Gastroesophageal sphincter (tissue), 4 donors: ENCODE data around the gene LRRC36. TPM values are rescaled to one million over a fixed set of nuclear protein-coding genes. Genes with fewer than 3 reads are reported as not detected.

ENCODE experiments used
- ATAC-seq: fragments of 150-250 bp; one replicate; pipeline ENCODE4 v1.9.1; 2016; ENCODE audit warnings: mild to moderate bottlenecking, moderate library complexity
- H3K27ac ChIP-seq, 4 donors: fragments of 200-600 bp; sonication (generic) in 3 of 4; 1 replicate in 3 of 4; 2 replicates in 1 of 4; pipeline ENCODE4 v1.5.1; 2016 to 2019
- H3K27me3 ChIP-seq: fragments of 200-600 bp; sonication (generic); one replicate; pipeline ENCODE4 v1.5.1; 2019
- H3K36me3 ChIP-seq, 2 donors: fragments of 200-600 bp; sonication (generic); one replicate each; pipeline ENCODE4 v1.5.1; 2019; ENCODE audit warnings: control low read depth in 1 of 2
- H3K4me1 ChIP-seq, 3 donors: fragments of 200-600 bp; sonication (generic); 1 replicate in 2 of 3; 2 replicates in 1 of 3; pipeline ENCODE4 v1.5.1; 2016 to 2019; ENCODE audit warnings: control low read depth in 2 of 3
- H3K4me3 ChIP-seq, 2 donors: fragments of 200-600 bp; sonication (generic); one replicate each; pipeline ENCODE4 v1.5.1; 2019; ENCODE audit warnings: mild to moderate bottlenecking in 1 of 2, moderate library complexity in 1 of 2
- H3K9me3 ChIP-seq, 3 donors: fragments of 200-600 bp; sonication (generic); one replicate each; pipeline ENCODE4 v1.5.1; 2017 to 2019; ENCODE audit warnings: control low read depth in 2 of 3
- CTCF ChIP-seq, 4 experiments: fragments of 200-600 bp in 2 of 4; fragments of 450-650 bp in 2 of 4; sonication (generic) in 1 of 4; IDR thresholded peaks; one replicate each; pipeline ENCODE4 v1.5.1; 2017 to 2019; ENCODE audit warnings: antibody characterized with exemption in 4 of 4, mild to moderate bottlenecking in 2 of 4, moderate library complexity in 2 of 4
- EP300 ChIP-seq: sonication (generic); formaldehyde crosslinking; IDR thresholded peaks from one replicate; pipeline ENCODE4 v1.6.1; 2017; ENCODE audit warnings: antibody characterized with exemption, mild to moderate bottlenecking
- POLR2A ChIP-seq, 2 donors: fragments of 450-650 bp; IDR thresholded peaks; one replicate each; pipeline ENCODE4 v1.6.1; 2017; ENCODE audit warnings: antibody characterized with exemption in 2 of 2, mild to moderate bottlenecking in 2 of 2, moderate library complexity in 1 of 2
- POLR2AphosphoS5 ChIP-seq: sonication (generic); formaldehyde crosslinking; IDR thresholded peaks from one replicate; pipeline ENCODE4 v1.6.1; 2017; ENCODE audit warnings: antibody characterized with exemption
- WGBS, 2 donors: methylation state at CpG; one replicate each; pipeline ENCODE4 v1.1.5; 2018; ENCODE audit warnings: low coverage in 1 of 2; 5-methylcytosine and 5-hydroxymethylcytosine counted together
- total RNA-seq, 4 donors: library from RNA; depleted of rRNA; stranded (reverse); fragments of >200 nt; gene quantifications; one replicate each; pipeline ENCODE4 v1.1.0, GENCODE V29; 2016

Gene LRRC36
- under 1 TPM in 1 of 4 donors, not detected in 3; 0.27 TPM for total RNA-seq

GRCh38 chr16:67326472-67327309 lies at the start of gene LRRC36, which contains the start of gene KCTD19:
LRRC36 (plus strand) TSS chr16:67326815; CDS start chr16:67326863, 48 bp downstream.
KCTD19 (minus strand) TSS chr16:67326741; CDS start chr16:67326707, 34 bp downstream.
- H3K4me1 ChIP-seq, result peaks cover 0 to 13% (median 5%) of the 10 kb centered on the region in 3 donors
- peak; percentile 10 to 48 (median 40) for TF ChIP-seq CTCF (IDR thresholded peaks at IDR 0.05)
- no peak for TF ChIP-seq POLR2A (IDR thresholded peaks at IDR 0.05)
- peak within 1 kb of the TSS in 1 of 4 donors; percentile 7 for H3K27ac ChIP-seq
- WGBS, 2 donors, result 10 to 29% methylated on average over 12 to 24 of the region's 61 CpGs
- H3K27me3 ChIP-seq, result peaks cover 34% of the 10 kb centered on the region
- H3K36me3 ChIP-seq, result no peaks in the 10 kb centered on the region
- H3K9me3 ChIP-seq, result no peaks in the 10 kb centered on the region
- peak within 1 kb of the TSS; percentile 35 to 55 for H3K4me3 ChIP-seq
- ATAC-seq, result peak; percentile 77

- TF ChIP-seq POLR2A (IDR thresholded peaks at IDR 0.05) (no peak), POLR2AphosphoS5 (no peak), CTCF (IDR thresholded peaks at IDR 0.05) (no peak), EP300 (no peak)
- ATAC-seq, result peak; percentile 30
- 80% methylated on average over 1 of the region's 4 CpGs; no CpG with 5 or more reads in 1 of the 2 donors for WGBS, 2 donors
Observed at GRCh38 chr16:67277294-67277998, 49.2 kb upstream of the LRRC36 start.

GRCh38 chr16:67277999-67278772 lies 48.4 kb upstream of the LRRC36 start:
- no peaks in the 10 kb centered on the region for H3K9me3 ChIP-seq
- H3K4me3 ChIP-seq, result peak overlapping the region; percentile 39 to 72
- no peak for TF ChIP-seq EP300
- TF ChIP-seq CTCF (IDR thresholded peaks at IDR 0.05), result no peak
- TF ChIP-seq POLR2AphosphoS5, result no peak
- TF ChIP-seq POLR2A (IDR thresholded peaks at IDR 0.05), result no peak
- H3K4me1 ChIP-seq, result peaks cover 0 to 27% (median 11%) of the 10 kb centered on the region in 3 donors
- no CpG with 5 or more reads among the region's 13 CpGs for WGBS, 2 donors
- peaks cover 0 to 15% of the 10 kb centered on the region in 2 donors for H3K36me3 ChIP-seq
- no peak for ATAC-seq
- peak overlapping the region in 3 of 4 donors; percentile 63 to 72 (median 71) for H3K27ac ChIP-seq
- H3K27me3 ChIP-seq, result no peaks in the 10 kb centered on the region

More at GRCh38 chr16:67277294-67277998, 49.2 kb upstream of the LRRC36 start:
- peaks cover 0 to 14% of the 10 kb centered on the region in 2 donors for H3K36me3 ChIP-seq
- H3K27ac ChIP-seq, result peak overlapping the region in 3 of 4 donors; percentile 42 to 72 (median 71)
- peaks cover 0 to 27% (median 11%) of the 10 kb centered on the region in 3 donors for H3K4me1 ChIP-seq
- H3K9me3 ChIP-seq, result no peaks in the 10 kb centered on the region
- no peak overlapping the region for H3K4me3 ChIP-seq
- no peaks in the 10 kb centered on the region for H3K27me3 ChIP-seq

- H3K4me1 ChIP-seq, result peaks cover 0 to 27% (median 11%) of the 10 kb centered on the region in 3 donors
- TF ChIP-seq CTCF (IDR thresholded peaks at IDR 0.05) (no peak), POLR2A (IDR thresholded peaks at IDR 0.05) (no peak), POLR2AphosphoS5 (no peak), EP300 (no peak)
- peaks cover 0 to 15% of the 10 kb centered on the region in 2 donors for H3K36me3 ChIP-seq
- H3K9me3 ChIP-seq, result no peaks in the 10 kb centered on the region
- ATAC-seq, result peak; percentile 47
- H3K27me3 ChIP-seq, result no peaks in the 10 kb centered on the region
- no CpG with 5 or more reads among the region's 42 CpGs for WGBS, 2 donors
- H3K27ac ChIP-seq, result peak overlapping the region in 3 of 4 donors; percentile 63 to 72 (median 71)
- peak overlapping the region; percentile 39 to 72 for H3K4me3 ChIP-seq
Observed at GRCh38 chr16:67278773-67279295, 47.8 kb upstream of the LRRC36 start.
